GM04504 (cell line): Measurements from ENCODE around the gene CAMK1D.
"Not testable (repeated sequence)": the region's sequence is repeated elsewhere in the genome, so short reads cannot be mapped to it uniquely, and the experiment has no call there.

Experiments used
- DNase-seq: peaks from one replicate; pipeline ENCODE4 v3.0.0-alpha.2; 2012; ENCODE audit warnings: low read depth

The CAMK1D gene

DNA sequence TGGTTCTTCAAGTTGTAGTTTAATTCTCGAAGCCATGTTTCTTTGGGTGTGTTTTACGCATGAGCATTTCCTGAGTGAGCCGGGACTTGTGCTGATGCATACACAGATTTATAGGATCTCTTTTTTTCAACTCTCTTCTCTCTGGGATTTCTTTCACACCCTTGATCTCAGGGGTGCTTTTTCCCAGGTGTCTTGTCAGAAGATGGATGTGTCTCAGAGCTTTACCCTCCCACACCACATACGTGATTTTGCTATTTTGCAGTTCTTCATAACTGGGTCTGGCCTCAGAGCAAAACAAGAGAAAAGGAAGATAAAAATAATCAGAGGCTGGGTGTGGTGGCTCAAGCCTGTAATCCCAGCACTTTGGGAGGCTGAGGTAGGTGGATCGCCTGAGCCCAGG, 177.0 kb downstream of the CAMK1D start:
- no peak for DNase-seq

DNA sequence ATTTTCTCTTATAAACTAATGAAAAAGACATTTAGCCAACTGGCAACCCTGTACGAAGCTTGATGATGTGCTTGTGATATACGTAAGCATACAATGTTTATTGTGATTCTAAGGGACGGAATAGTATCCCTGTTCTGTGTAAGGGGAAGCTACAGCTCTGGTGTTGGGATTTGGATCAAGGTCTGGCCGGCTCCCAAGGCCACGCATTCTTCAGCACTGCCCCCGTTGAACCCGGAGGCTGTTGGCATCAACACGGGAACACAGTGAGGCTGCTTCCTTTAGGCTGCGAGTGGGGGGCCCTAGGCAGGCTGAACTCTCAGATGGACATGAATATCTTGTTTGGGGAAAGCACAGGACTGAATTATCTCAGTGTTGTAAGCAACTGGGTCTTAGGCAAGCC, 180.6 kb downstream of the CAMK1D start:
- no peak for DNase-seq

DNA sequence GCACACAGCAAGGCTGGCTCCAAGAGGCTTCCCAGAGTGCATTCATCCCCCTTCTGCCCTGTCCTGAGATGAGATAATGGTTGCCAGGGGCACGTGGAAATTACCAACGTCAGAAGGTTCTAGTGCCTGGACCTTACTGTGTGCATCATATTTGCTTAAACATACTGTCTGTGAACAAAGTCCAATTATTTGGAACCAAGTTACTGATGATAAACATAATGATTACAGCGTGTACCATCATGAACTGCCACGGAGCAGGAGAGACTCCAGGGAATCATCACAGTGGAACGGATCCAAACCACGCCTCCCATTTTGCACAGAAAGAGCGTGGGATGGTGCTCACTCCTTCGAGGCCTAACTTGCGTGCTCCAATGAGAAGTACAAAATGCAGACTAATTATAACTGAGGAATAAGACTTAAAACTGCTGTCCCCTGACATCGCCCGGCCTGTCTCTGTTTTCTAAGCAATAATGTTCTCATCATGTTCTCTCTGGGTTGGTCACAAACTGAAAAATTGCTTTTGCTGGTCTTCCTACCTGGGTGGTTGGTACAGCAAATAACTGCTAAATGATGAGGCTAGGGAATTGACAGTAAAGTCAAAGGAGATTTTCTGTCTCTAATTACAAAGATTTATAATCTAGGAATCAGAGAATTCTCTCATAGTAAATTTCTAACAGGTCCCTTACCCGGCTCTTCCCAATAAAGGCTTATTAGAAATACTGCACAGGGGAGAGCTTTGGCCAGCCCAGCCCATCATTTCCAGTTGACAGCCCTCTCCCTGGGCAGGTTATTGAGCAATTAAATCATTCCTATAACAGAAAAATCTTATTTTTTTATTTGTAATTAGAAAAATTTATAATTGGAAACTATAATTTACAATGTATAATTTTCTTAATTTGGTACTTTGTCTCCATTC, 182.2 kb downstream of the CAMK1D start:
- no peak for DNase-seq

DNA sequence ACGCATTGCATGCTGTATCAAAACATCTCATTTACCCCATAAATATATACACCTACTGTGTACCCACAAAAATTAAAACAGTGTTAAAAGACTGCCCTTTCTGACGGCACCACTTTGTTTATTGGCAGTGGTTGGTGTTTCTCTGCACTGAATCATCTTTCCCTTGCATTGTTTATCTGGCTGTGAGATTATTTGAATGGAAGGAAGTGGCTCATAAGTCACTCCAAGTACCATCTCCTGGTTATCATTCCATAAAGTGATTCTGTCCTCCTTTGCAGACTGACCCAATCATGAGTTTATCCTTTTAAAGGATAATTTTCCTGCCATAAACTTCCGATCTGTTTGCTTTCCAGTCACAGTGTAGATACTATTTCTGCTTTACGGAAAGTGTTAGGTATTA, 183.8 kb downstream of the CAMK1D start:
- no peak for DNase-seq

DNA sequence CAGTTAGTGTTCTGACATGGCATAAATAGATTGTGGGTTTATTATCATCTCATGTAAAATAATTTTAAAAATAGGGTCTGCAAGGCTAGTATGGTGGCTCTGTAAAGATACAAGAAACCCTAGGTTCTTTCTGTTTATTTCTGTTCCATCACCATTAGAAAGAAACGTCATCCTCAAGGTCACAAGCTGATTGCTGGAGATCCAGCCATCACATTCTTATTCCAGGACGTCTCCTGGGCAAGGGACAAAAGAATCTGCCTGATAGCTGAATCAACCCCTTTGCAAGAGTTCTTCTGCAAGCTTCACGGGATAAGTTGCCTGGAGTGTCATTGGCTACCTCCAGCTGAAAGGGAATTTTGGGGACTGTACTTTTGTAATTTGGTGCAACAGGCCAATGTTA, 184.4 kb downstream of the CAMK1D start:
- DNase-seq = no peak

DNA sequence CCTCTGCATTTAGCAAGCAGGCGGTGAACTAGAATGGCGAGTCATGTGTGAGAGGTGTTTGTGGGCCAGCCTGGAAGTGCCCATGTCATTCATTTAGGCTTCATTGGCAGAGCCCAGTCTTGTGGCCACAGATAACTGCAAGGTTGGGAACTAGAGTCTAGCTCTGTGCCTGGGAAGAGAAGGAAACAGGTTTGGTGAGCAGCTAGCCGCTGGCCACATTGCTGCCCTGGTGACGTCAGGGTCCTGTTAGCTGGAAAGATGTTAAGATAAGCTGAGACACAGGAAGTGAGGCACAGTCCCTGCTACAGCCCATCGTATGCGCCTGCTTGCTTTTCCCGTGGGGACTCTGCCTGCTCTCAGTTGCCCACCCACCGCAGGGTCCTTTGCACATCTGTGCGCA, 185.5 kb downstream of the CAMK1D start:
- DNase-seq = no peak

DNA sequence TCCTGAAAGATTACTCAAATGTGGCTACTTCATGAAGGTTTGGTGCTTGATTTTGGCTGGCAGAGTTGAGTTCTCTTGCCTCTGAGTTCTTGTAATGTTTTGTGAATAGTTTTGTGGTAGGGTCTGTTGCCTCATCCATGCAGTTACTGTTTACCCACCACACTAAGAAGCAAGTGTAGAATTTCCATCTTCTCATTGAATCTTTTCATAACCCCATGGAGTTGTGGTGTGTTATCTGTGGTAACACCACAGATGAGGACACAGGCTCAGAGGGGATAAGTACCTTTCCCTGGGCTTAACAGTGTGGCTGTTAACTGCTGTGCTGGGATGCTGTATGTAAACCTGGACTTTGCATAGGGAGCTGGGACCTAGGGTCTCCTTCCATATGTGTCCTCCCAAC, 186.3 kb downstream of the CAMK1D start:
- no peak for DNase-seq

DNA sequence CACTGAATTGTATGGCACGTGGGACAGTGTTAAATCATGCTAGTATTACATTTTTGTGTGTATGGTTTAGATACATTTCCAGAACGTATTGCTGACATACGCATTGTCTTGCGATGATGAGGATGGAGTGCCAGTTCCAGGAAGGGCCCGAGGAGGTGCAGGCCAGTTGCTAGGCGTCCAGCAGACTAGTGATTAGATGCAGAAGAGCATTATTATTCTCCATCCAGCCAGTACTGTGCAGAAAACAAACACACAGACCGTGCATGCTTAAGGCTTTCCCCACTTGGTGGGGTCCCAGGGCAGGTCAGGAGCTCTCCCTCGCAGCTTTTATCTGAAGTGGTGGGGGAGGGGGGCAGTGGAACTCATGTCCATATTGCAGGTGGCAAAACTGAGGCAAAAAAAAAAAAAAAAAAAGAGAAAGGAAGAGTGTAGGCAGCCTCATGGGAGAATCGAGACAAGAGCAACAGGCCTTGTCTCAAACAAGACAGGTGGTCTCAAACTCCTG, 189.2 kb downstream of the CAMK1D start:
- no peak for DNase-seq

DNA sequence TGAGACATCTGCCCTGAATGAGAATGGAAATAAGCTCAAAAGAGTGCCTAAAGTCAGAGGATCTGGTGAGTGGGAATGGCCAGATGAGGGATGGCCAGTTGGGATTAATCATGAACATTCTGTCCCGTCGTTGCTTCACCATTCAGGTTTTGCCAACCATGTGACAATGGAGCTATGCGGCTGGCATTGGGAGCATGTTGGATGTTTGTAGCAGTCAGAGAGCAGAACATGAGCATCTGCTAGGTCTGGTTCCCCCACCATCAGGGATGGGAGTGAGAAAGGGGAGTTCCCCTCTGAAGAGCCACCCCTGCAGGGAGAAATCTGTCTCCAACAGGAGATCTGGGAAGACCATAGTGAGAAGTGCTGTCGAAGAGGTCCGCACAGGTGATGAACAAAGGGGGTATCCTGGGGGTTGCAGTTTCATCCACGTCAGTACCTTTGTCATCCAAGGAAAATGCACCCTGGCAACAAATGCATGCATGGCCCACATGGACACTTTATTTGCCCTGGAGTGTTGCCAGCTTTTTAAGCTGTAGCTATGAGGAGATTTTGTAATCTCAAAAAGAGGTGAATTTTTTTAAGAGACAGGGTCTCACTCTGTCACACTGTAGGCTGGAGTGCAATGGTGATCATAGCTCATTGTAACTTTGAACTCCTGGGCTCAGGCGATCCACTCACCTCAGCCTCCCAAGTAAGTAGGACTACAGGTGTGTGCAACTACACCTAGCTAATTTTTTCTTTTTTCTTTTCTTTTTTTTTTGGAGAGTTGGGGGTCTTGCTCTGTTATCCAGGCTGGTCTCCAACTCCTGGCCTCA, 190.2 kb downstream of the CAMK1D start:
- no peak for DNase-seq

DNA sequence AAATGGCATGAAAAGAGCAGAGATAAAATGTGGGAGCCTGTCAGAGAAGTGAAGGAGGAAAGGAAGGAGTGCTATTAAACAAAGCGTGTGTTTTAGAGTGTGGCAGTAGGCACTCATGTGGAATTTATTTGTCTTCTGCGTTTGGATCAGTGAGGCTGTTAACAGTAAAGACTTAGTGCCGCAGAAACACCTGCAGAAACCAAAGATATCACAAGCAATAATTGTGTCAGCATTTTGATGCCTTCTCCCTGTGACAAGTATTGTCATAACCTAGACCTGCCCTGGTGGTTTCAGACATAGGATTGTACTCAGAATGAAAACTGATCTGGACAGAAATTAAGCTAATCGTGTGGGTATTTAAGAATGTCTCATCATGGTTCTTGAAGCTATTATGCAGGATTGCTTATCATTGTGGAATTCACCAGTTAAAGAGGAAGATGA, 191.0 kb downstream of the CAMK1D start:
- DNase-seq = no peak

DNA sequence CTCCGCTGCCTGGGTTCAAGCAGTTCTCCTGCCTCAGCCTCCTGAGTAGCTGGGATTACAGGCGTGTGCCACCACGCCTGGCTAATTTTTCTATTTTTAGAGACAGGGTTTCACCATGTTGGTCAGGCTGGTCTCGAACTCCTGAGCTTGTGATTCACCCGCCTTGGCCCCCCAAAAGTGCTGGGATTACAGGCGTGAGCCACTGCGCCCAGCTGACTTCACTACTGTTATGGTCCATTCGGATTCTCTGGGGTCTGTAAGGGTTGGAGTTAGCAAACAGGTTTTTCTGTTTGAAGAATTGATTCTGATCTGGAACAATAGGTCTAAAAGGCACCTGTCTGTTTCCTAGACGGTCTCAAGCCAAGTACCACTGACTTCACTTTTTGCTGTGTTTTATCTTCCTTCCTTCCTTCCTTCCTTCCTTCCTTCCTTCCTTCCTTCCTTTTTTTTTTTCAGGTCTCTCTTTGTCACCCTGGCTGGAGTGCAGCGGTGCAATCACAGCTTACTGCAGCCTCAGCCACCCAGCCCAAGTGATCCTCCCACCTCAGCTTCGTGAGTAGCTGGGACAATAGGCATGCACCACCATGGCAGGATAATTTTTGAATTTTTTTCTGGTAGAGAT, 192.2 kb downstream of the CAMK1D start:
- DNase-seq = no peak

DNA sequence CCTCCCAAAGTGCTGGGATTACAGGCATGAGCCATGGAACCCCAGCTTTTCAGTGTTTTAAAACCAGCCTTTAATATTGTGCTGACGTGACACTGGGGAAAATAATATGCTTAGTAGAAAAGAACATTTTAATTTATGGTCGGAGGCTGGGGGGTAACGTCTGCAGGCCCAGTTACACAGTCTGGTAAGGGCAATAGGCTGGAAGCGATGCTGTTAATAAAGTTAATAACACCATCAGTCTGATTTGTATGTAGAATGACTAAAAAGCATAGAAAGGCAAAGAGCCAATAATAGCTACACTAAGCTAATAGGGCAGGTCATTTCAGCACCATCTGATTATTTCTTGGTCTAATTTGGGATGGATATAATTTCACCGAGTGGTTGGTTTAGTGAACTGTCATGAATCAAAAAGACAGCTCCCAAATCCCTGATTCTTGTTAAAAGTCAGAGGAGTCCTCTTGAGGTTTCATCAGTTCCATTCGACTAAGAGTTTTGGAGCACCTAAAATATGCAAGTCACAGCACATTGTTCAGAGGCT, 192.9 kb downstream of the CAMK1D start:
- DNase-seq = no peak

DNA sequence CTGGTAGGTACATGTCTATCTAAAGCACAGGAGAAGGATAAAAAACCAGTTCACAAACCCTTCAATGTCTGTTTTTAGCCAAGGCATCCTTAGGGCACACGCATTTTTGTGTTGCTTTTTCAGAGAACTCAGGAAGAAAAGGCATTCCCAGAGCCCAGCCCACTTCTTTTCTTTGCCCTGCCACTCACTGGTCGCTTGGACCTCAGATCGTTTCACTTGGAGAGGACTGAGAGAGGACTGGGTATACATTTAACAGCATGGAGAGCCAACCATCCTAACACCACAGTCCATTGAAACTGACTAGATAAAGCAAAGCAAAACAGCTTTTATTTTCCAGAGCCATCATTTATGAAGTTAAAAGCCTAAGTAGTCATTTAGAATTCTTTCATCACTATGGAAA, 194.2 kb downstream of the CAMK1D start:
- DNase-seq = no peak

DNA sequence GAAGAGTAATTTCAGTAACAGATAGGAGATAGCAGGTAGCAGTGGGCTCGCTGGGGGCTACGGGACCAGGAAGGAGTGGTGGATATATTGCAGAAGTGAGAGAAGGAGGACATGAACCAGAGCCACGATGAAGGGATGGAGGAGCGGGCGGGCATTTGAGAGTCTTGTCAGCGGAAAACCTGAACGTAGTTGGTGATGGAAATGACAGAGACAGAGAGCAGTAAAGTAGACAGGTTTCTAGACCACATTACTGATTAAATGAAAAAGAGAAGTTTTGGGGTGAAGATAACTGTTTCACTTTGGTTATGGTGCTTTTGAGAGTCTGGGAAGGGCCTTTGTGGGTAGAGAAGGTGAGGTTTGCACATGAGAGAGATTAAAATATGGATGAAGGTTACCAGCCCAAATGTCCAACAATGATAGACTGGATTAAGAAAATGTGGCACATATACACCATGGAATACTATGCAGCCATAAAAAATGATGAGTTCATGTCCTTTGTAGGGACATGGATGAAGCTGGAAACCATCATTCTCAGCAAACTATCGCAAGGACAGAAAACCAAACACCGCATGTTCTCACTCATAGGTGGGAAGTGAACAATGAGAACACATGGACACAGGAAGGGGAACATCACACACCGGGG, 196.9 kb downstream of the CAMK1D start:
- DNase-seq = not testable (repeated sequence)

DNA sequence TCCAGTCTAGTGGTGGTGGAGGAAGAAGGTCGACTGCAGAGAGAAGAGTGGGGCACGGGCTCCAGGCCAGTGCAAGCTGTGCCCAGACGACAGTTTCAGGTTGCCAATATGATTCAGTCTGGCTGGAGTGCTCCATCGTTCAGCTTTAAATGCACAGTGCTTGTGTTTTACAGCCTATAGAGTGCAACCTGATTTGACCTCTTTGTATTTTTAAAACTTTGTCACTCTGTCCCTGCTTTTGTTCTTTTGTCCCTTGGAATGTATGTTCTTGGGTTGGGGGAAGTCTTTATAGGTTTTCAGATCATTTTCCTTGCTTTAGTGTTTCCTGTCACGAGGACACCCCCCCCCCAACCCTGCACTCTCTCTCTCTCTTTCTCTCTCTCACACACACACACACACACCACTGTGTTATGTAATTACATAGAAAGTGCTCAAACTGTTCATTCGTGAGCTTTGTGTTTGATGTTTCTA, 198.0 kb downstream of the CAMK1D start:
- DNase-seq = no peak

DNA sequence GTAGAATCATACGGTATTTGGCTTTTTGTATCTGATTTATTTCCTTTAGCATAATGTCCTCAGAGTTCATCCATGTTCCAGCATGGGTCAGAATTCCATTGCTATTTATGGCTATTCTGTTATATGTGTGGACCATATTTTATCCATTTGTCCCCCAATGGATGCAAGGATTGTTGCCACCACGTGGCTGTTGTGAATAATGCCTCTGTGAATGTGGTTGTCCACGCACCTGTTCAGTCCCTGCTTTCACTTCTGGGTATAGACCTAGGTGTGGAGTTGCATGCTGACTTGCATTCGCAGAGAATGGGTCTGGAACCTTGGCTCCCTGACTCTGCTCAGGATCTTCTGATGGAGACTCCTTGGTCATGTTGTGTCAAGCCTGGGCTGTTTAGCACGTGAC, 199.9 kb downstream of the CAMK1D start:
- no peak for DNase-seq

DNA sequence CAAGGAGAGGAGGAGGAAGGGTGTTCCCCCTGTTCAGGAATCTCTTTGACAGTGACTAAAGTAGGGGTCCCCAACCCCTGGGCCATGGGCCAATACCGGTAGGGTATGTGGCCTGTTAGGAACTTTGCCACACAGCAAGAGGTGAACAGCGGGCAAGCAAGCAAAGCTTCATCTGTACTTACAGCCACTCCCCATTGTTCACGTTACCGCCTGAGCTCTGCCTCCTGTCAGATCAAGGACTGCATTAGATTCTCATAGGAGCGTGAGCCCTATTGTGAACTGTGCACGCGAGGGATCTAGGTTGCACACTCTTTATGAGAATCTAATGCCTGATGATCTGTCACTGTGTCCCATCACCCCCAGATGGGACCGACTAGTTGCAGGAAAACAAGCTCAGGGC, 201.6 kb downstream of the CAMK1D start:
- DNase-seq = no peak

DNA sequence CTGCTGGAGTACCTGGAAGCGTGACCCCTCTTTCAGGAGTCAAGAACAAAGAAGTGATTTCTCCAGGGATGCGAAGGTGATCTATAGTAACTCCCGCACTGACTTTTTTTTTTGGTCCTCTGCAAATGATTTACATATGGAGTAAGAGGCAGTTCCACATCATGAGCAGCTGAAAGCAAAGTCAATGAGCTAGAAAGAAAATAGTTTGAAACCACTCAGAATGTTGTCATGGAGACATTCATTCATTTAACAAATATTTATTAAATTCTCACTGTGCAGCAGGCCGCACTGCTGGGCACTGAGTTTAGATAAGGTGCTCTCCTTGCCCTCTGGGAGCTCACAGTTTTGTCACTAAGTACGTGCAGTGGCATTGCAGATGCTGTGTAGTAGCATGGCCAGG, 206.7 kb downstream of the CAMK1D start:
- DNase-seq = no peak

DNA sequence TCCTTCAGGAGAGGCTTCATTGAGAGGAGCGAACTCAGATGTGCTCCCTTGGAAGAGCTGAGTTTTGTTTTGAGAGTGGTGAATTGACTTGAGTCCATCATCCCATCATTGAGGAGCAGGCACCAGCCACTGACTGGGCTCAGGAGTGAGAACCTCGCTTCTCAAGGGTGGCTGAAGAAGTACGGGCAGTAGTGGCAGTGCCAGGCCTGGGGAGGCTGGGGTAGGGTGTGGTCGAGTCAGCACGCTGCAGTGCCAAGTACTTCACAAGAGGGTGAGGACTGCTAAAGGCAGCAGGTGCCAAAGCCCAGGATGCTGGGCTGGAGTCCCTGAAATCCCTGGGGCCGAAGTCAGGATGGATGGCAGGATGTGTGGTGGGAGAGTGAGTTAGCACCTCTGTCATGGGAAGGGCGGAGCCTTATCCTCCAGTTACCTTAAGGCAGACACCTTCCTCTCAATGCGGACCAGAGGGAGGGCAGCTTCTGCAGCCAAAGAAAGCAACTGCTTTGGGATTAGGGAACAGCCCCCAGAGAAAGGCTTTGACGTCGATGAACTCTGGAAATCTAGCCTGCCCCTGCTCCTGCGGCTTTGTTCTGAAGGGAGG, 210.3 kb downstream of the CAMK1D start:
- DNase-seq = no peak

DNA sequence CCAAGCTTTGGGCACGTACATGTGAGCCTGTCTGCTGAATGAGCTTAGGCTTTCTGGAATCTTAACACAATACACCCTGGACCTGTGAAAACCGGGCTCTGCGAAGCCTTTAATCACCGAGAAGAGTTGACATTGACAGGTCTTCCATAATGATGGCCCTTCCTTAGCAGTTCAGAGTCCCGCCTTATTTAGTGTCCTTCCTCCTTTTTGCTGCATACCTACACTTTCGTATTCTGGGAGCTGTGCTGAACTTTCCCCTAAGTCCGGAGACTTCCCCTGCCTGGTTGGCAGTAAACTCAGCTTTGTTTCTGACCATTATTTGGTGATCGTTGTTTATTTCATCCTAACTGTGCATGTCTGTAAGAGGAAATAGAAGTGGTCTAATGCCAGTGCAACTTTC, 212.0 kb downstream of the CAMK1D start:
- DNase-seq = no peak

DNA sequence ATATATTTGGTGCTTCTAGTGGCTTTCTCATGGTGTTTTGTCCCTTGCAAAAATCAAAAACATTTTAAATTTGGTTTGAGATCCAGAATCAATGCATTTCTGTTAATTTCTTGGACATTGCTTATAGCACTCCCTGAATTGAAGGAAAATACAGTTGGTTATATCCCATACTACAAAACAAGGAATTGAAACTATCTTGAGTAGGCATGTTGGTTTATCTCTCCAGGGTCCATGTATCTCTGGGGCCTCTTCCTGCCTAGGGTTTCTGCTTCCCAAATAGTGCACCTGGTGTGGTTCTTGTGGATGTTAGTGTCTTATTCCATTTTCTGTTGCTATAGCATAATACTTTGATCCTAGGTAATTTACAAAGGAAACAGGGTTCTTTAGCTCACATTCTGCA, 212.4 kb downstream of the CAMK1D start:
- DNase-seq = no peak
